WERI-Rb-1 (cell line): ENCODE results near the gene DNM1.
A peak's percentile ranks its signal among the peaks of the same experiment; 100 is the strongest.

Experiments
- DNase-seq: peaks from one replicate; pipeline ENCODE4 v3.0.0-alpha.2; 2020
- H3K27ac ChIP-seq: fragments of 250-450 bp; sonication (Bioruptor Pico); 2 replicates; pipeline ENCODE4 v1.5.1; 2020; ENCODE audit warnings: mild to moderate bottlenecking, moderate library complexity
- H3K27me3 ChIP-seq: fragments of 250-450 bp; sonication (Bioruptor Pico); 2 replicates; pipeline ENCODE4 v1.5.1; 2021; ENCODE audit warnings: mild to moderate bottlenecking, low read depth, moderate library complexity; ENCODE audit not compliant: insufficient read depth, severe bottlenecking
- H3K36me3 ChIP-seq: fragments of 250-450 bp; sonication (Bioruptor Pico); 2 replicates; pipeline ENCODE4 v1.5.1; 2020; ENCODE audit warnings: mild to moderate bottlenecking, moderate library complexity
- H3K4me3 ChIP-seq: 2 replicates; pipeline ENCODE4 v1.5.1; 2011; ENCODE audit warnings: low read depth, mild to moderate bottlenecking, control low read depth, low read length
- H3K9me3 ChIP-seq: fragments of 250-450 bp; sonication (Bioruptor Pico); 2 replicates; pipeline ENCODE4 v1.5.1; 2021; ENCODE audit warnings: mild to moderate bottlenecking, moderate library complexity; ENCODE audit not compliant: severe bottlenecking
- TF ChIP-seq, protein P1 (sequence below): IDR thresholded peaks from 2 replicates; pipeline ENCODE4 v1.5.1; 2011; ENCODE audit warnings: low read depth, mild to moderate bottlenecking, control low read depth, inconsistent platforms, low read length

DNM1 gene

DNA sequence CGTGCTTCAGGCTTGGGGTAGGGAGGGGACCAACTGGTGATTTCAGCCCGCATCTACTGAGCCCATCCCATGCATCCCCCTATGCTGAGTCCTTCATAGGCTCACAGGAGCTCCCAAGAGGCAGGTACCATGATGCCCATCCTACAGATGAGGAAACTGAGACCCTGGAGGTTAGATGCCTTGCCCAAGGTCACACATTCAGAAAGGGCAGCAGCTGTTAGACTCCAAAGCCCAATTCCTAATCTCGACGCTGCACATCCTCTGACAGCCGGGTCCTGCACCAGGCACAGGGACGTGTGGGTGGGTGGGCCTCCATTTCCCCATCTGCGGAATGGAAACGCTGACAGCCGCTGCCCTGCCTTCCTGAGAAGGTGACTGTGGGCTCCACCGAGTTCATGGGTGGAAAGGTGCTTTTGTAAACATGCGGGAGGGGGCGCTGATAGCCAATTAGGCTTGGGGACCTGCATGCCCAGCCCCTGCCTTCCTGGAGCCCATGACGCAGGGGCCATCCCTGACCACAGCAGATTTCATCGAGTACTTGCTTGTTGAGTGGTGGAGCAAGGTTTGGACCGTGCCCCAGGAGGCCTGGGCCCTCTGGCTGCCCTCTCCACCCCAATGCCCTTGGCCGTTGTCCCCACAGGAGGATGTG, 2.2 kb downstream of the DNM1 start:
- H3K9me3 ChIP-seq: no peaks in the 10 kb centered on the region
- no peak for DNase-seq
- peak overlapping the region; percentile 98 for H3K27ac ChIP-seq
- no peaks in the 10 kb centered on the region for H3K27me3 ChIP-seq
- peaks cover 51% of the 10 kb centered on the region for H3K36me3 ChIP-seq
- no peak overlapping the region; the same call in 1 of the 2 replicates for H3K4me3 ChIP-seq
- TF ChIP-seq, protein P1, sequence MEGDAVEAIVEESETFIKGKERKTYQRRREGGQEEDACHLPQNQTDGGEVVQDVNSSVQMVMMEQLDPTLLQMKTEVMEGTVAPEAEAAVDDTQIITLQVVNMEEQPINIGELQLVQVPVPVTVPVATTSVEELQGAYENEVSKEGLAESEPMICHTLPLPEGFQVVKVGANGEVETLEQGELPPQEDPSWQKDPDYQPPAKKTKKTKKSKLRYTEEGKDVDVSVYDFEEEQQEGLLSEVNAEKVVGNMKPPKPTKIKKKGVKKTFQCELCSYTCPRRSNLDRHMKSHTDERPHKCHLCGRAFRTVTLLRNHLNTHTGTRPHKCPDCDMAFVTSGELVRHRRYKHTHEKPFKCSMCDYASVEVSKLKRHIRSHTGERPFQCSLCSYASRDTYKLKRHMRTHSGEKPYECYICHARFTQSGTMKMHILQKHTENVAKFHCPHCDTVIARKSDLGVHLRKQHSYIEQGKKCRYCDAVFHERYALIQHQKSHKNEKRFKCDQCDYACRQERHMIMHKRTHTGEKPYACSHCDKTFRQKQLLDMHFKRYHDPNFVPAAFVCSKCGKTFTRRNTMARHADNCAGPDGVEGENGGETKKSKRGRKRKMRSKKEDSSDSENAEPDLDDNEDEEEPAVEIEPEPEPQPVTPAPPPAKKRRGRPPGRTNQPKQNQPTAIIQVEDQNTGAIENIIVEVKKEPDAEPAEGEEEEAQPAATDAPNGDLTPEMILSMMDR: no peak

DNA sequence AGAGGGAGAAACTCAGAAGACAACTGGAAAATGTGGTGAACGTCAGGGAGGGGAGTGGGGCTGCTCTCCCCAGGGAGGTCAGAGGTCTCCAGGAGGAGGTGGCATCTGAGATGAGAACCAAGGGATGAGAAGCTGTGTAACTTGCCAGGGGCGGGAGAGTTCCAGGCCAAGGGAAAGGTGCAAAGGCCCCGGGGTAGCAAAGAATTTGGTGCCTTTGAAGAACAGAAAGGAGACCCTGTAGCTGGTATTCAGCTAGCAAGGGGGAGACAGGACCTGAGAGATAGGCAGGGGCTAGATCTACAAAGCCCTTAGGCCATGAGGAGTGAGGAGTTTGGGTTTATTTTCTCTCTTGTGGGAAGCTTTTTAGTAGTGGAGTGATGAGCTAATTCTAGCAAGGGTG, 3.3 kb downstream of the DNM1 start:
- no peak overlapping the region for H3K4me3 ChIP-seq
- DNase-seq: no peak
- TF ChIP-seq, protein P1: no peak
- H3K27ac ChIP-seq: no peak overlapping the region
- H3K36me3 ChIP-seq: peaks cover 53% of the 10 kb centered on the region
- H3K9me3 ChIP-seq: no peaks in the 10 kb centered on the region
- no peaks in the 10 kb centered on the region for H3K27me3 ChIP-seq

DNA sequence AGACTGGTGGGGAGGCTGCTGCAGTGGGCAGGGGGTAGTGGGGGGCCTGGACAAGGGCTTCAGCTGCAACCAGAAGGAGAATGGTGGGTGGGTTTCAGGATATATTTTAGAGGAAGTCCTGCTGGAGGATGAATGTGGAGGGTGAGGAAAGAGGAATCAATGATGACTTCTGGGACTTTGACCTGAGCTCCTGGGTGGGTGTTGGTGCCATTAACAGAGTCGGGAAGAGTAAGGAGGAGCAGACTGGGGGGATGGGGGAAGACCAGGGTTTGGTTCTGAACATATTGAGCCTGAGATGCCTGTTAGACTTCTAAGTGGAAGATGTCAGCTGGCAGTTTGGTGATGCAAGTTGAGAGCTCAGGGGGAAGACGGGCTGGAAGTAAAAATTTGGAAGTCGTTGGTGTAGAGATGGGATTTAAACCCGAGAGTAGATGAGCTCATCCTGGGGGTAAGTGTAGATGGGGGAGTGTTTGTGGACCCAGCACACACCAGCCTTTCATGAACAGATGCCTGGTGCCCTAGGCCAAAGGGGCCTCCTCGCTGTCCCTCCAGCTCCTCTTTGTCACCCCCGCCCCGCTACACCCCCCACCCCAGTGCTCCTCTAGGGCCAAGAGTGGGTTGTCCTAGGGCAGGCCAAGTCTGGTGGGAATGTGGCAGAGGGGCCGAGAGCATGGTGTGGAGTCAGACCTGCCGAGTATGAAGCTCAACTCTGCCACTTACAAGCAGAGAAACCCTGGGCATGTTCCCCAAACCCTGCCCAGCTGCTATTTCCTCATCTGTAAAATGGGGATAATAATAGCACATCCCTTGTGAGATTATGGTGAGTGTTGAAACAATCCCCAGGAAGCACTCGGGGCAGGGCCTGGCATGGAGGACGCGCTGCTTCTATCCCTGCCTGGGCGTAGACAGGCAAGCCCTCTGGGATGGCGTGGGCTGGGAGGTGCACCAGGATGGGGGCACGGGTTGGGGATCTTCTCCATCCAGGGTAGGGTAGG, 4.0 kb downstream of the DNM1 start:
- TF ChIP-seq, protein P1: no peak
- Histone ChIP-seq H3K27me3 (no peaks in the 10 kb centered on the region), H3K36me3 (peaks cover 60% of the 10 kb centered on the region), H3K9me3 (no peaks in the 10 kb centered on the region), H3K4me3 (no peak overlapping the region), H3K27ac (no peak overlapping the region)
- no peak for DNase-seq

DNA sequence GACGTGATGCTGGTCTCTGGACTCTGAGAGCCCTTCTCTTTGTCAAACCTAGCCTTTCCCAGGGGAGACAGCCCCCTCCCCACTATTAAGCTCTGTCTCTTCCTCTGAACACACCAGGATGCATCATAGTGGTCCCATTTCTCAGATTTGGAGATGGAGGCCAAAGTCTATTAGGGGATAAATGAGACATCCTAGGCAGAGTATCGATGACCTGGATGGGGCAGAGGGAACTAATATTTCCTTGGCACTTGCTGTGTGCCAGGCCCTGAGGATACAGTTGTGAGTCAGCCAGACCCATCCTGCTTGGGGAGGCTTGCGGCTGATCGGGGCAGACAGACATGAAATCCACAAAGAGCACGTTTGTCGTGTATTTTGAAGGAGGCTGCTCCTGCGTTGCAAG, 5.2 kb downstream of the DNM1 start:
- Histone ChIP-seq H3K4me3 (no peak overlapping the region), H3K9me3 (no peaks in the 10 kb centered on the region), H3K36me3 (peaks cover 59% of the 10 kb centered on the region), H3K27ac (no peak overlapping the region), H3K27me3 (no peaks in the 10 kb centered on the region)
- DNase-seq: no peak
- TF ChIP-seq, protein P1: no peak

DNA sequence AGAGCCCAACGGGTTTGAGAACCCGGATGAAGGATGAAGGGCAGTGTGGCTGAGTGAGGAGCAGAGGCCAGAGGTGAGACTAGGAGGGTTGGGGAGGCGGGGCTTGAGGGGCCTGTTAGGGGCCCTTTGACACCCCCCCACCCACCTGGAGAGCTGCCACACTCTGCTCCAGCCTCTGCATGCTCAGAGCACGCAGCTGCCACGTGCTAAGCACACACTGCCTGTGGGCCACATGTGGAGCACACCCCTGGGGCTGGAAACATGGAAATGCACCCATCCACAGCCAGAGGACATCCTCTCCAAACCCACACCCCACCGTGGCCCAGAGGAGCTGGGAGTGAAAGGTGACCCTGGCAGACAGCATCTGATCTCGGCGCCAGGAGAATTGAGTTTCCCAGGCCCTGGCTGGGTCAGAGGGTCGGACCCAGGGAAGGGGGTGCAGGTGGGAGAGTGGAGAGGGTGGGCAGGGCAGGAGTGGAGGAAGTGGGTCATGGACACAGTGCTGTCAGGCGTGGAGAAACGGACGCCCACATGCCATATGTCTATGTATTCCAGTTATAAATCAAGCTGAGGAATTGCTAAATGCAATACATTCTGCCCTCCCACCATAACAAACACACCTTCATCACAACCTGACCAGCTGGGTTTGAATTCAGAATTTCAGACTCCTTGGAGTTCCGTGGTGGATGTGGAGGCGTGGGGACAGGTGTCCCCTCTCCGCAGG, 5.9 kb downstream of the DNM1 start:
- DNase-seq: no peak
- no peaks in the 10 kb centered on the region for H3K9me3 ChIP-seq
- no peak overlapping the region for H3K4me3 ChIP-seq
- no peak overlapping the region for H3K27ac ChIP-seq
- H3K36me3 ChIP-seq: peaks cover 66% of the 10 kb centered on the region
- TF ChIP-seq, protein P1: no peak
- H3K27me3 ChIP-seq: no peaks in the 10 kb centered on the region
